HEK293 (cell line): ENCODE data around the gene GNS.

Source experiments
- CTCF ChIA-PET: fragments of 350-600 bp; formaldehyde crosslinking; extraction: SDS; loops from one replicate; lab custom pipeline; 2021; ENCODE audit warnings: antibody characterized with exemption; lab: Yijun Ruan, JAX
- POLR2A ChIA-PET: fragments of 300-600 bp; formaldehyde crosslinking; extraction: SDS; loops from one replicate; lab custom pipeline; 2020; ENCODE audit warnings: antibody characterized with exemption, inconsistent platforms; lab: Yijun Ruan, JAX
- H3K27ac ChIP-seq: fragments of 200-500 bp; sonication (Bioruptor generic); 2 replicates; pipeline ENCODE4 v1.5.1; 2014; ENCODE audit warnings: low read depth, low read length, control low read depth, inconsistent platforms; ENCODE audit errors: extremely low read depth
- H3K36me3 ChIP-seq, 2 experiments: fragments of 200-500 bp in 1 of 2; sonication (Bioruptor generic) in 1 of 2; 1 replicate in 1 of 2; 2 replicates in 1 of 2; pipeline ENCODE4 v1.5.1; 2014 to 2017; ENCODE audit warnings: inconsistent platforms in 2 of 2, low read length in 2 of 2; ENCODE audit not compliant: control insufficient read depth in 2 of 2, insufficient read depth in 1 of 2
- H3K4me1 ChIP-seq: fragments of 200-500 bp; sonication (Bioruptor generic); 2 replicates; pipeline ENCODE4 v1.5.1; 2014; ENCODE audit warnings: mild to moderate bottlenecking, low read length, inconsistent platforms; ENCODE audit not compliant: control insufficient read depth, insufficient read depth
- H3K4me3 ChIP-seq: 2 replicates; pipeline ENCODE4 v1.5.1; 2011; ENCODE audit warnings: low read depth, mild to moderate bottlenecking, control low read depth, low read length, moderate library complexity
- H3K9me3 ChIP-seq: fragments of 200-500 bp; sonication (Bioruptor generic); 2 replicates; pipeline ENCODE4 v1.5.1; 2014; ENCODE audit warnings: low read depth, low read length, inconsistent platforms; ENCODE audit not compliant: control insufficient read depth, insufficient read depth
- BCL11B ChIP-seq: fragments of 450-650 bp; formaldehyde crosslinking; IDR thresholded peaks from 2 replicates; pipeline ENCODE4 v1.5.1; 2016; ENCODE audit warnings: low read depth, missing biosample characterization, missing genetic modification characterization
- EGR2 ChIP-seq: fragments of 450-650 bp; formaldehyde crosslinking; IDR thresholded peaks from 2 replicates; pipeline ENCODE4 v1.5.1; 2016; ENCODE audit warnings: low read depth, missing biosample characterization, missing genetic modification characterization
- KLF16 ChIP-seq: fragments of 450-650 bp; formaldehyde crosslinking; IDR thresholded peaks from 2 replicates; pipeline ENCODE4 v1.5.1; 2017; ENCODE audit warnings: missing biosample characterization, missing genetic modification characterization
- KLF8 ChIP-seq: fragments of 450-650 bp; formaldehyde crosslinking; IDR thresholded peaks from 2 replicates; pipeline ENCODE4 v1.5.1; 2016; ENCODE audit warnings: missing biosample characterization, missing genetic modification characterization
- TCF7L2 ChIP-seq: IDR thresholded peaks from 2 replicates; pipeline ENCODE4 v1.6.1; 2011; ENCODE audit warnings: low read depth, mild to moderate bottlenecking, inconsistent platforms, low read length, moderate library complexity, borderline replicate concordance
- ZFP37 ChIP-seq: fragments of 450-650 bp; formaldehyde crosslinking; IDR thresholded peaks from 2 replicates; pipeline ENCODE4 v1.5.1; 2016; ENCODE audit warnings: missing biosample characterization, missing genetic modification characterization
- ZNF133 ChIP-seq: fragments of 450-650 bp; formaldehyde crosslinking; IDR thresholded peaks from 2 replicates; pipeline ENCODE4 v1.5.1; 2016; ENCODE audit warnings: missing biosample characterization, missing genetic modification characterization
- ZNF140 ChIP-seq: fragments of 450-650 bp; formaldehyde crosslinking; IDR thresholded peaks from 2 replicates; pipeline ENCODE4 v1.5.1; 2016; ENCODE audit warnings: missing biosample characterization, missing genetic modification characterization
- ZNF510 ChIP-seq: fragments of 450-650 bp; formaldehyde crosslinking; IDR thresholded peaks from 2 replicates; pipeline ENCODE4 v1.5.1; 2018; ENCODE audit warnings: mild to moderate bottlenecking, missing genetic modification characterization, missing biosample characterization; ENCODE audit not compliant: insufficient replicate concordance
- ZNF585B ChIP-seq: fragments of 450-650 bp; formaldehyde crosslinking; IDR thresholded peaks from 2 replicates; pipeline ENCODE4 v1.5.1; 2016; ENCODE audit warnings: missing biosample characterization, missing genetic modification characterization
- TF ChIP-seq, protein P1 (sequence below): fragments of 450-650 bp; formaldehyde crosslinking; IDR thresholded peaks from 2 replicates; pipeline ENCODE4 v1.5.1; 2016; ENCODE audit warnings: missing biosample characterization, missing genetic modification characterization
- TF ChIP-seq, protein P2 (sequence below): fragments of 450-650 bp; formaldehyde crosslinking; IDR thresholded peaks from 2 replicates; pipeline ENCODE4 v1.5.1; 2016; ENCODE audit warnings: missing biosample characterization, missing genetic modification characterization
- TF ChIP-seq, protein P3 (sequence below): fragments of 450-650 bp; formaldehyde crosslinking; conservative IDR thresholded peaks from 2 replicates; pipeline ENCODE4 v1.5.1; 2016; ENCODE audit warnings: low read depth, missing biosample characterization, missing genetic modification characterization

Gene GNS

DNA sequence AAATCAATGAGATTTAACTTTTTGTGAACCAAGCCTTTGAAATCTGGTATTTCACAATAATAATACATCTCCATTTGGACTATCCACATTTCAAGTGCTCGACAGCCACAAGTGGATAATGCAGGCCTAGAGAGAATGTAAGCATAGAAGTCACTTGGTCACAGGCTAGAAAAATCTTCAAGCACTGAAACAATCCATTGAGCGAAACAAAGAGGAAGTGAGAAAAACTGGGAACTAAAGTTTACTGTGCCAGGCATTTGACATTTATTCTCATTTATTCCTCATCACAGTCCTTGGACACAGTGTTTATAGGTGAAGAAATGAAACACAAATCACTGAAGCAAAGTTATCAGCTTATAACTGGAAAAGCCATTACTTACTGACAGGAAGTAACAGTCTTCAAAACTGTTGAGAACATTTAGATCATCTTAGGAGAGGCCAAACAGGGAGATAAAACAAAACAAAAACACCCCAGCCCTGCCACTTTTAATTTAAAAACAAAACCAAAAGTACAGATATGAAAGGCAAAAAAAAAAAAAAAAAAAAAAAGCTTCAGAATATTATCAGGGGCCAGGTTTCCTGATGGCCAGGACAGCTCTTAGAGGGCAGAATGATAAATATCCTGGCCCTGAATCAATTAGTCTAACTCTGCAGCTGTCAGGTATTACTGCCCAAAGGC is 29.2 kb downstream of the GNS start:
- H3K9me3 ChIP-seq: no peaks in the 10 kb centered on the region
- TF ChIP-seq, protein P1, sequence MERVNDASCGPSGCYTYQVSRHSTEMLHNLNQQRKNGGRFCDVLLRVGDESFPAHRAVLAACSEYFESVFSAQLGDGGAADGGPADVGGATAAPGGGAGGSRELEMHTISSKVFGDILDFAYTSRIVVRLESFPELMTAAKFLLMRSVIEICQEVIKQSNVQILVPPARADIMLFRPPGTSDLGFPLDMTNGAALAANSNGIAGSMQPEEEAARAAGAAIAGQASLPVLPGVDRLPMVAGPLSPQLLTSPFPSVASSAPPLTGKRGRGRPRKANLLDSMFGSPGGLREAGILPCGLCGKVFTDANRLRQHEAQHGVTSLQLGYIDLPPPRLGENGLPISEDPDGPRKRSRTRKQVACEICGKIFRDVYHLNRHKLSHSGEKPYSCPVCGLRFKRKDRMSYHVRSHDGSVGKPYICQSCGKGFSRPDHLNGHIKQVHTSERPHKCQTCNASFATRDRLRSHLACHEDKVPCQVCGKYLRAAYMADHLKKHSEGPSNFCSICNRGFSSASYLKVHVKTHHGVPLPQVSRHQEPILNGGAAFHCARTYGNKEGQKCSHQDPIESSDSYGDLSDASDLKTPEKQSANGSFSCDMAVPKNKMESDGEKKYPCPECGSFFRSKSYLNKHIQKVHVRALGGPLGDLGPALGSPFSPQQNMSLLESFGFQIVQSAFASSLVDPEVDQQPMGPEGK (tag by site-specific recombination): no peak
- TF ChIP-seq ZNF133 (tag by site-specific recombination): no peak
- peaks cover 4 to 23% of the 10 kb centered on the region in 2 experiments for H3K36me3 ChIP-seq
- ChIA-PET CTCF (interaction anchor here (0.8 kb wide), 1 partner anchor 71 kb away, joined by 4 read pairs; no protein-coding TSS in a partner anchor), POLR2A (interaction anchor here (0.6 kb wide), 1 partner anchor 1109 kb away, joined by 3 read pairs; no protein-coding TSS in a partner anchor)
- no peak overlapping the region for H3K4me3 ChIP-seq
- H3K27ac ChIP-seq: no peak overlapping the region
- H3K4me1 ChIP-seq: no peaks in the 10 kb centered on the region

DNA sequence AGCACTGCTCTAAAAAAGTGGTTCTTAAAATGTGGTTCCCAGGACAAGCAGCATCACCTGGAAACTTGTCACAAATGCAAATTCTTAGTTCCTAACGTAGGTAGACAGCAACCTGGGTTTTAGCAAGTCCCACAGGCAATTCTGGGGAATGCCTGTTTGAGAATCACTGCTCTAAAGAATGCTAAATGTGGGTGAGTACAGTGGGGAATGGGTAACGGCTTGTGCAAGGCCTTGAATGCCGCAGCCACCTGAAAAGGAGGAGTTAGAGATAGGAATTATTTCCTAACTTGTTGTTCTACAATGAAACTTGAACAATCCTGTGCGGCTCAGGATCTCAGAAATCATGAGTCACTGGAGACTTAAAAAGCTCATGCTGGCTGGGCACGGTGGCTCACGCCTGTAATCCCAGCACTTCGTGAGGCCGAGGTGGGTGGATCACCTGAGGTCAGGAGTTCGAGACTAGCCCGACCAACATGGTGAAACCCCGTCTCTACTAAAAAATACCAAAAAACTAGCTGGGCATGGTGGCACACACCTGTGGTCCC is 34.9 kb downstream of the GNS start:
- Histone ChIP-seq H3K4me1 (no peaks in the 10 kb centered on the region), H3K27ac (no peak overlapping the region), H3K36me3 (peaks cover under 1 to 51% of the 10 kb centered on the region in 2 experiments; a peak in 2 of 3 replicates), H3K9me3 (no peaks in the 10 kb centered on the region), H3K4me3 (no peak overlapping the region)
- ChIA-PET CTCF (interaction anchor here (1.8 kb wide), 1 partner anchor 175 kb away, joined by 3 read pairs; no protein-coding TSS in a partner anchor), POLR2A (no interaction called here)
- TF ChIP-seq, protein P2, sequence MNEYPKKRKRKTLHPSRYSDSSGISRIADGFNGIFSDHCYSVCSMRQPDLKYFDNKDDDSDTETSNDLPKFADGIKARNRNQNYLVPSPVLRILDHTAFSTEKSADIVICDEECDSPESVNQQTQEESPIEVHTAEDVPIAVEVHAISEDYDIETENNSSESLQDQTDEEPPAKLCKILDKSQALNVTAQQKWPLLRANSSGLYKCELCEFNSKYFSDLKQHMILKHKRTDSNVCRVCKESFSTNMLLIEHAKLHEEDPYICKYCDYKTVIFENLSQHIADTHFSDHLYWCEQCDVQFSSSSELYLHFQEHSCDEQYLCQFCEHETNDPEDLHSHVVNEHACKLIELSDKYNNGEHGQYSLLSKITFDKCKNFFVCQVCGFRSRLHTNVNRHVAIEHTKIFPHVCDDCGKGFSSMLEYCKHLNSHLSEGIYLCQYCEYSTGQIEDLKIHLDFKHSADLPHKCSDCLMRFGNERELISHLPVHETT (tag by site-specific recombination): no peak
- TF ChIP-seq EGR2 (tag by site-specific recombination) (no peak), TCF7L2 (no peak), ZFP37 (tag by site-specific recombination) (no peak), BCL11B (tag by site-specific recombination) (no peak), ZNF140 (tag by site-specific recombination) (no peak), KLF8 (tag by site-specific recombination) (no peak), ZNF510 (tag by site-specific recombination) (no peak), KLF16 (tag by site-specific recombination) (no peak)
- TF ChIP-seq, protein P3, sequence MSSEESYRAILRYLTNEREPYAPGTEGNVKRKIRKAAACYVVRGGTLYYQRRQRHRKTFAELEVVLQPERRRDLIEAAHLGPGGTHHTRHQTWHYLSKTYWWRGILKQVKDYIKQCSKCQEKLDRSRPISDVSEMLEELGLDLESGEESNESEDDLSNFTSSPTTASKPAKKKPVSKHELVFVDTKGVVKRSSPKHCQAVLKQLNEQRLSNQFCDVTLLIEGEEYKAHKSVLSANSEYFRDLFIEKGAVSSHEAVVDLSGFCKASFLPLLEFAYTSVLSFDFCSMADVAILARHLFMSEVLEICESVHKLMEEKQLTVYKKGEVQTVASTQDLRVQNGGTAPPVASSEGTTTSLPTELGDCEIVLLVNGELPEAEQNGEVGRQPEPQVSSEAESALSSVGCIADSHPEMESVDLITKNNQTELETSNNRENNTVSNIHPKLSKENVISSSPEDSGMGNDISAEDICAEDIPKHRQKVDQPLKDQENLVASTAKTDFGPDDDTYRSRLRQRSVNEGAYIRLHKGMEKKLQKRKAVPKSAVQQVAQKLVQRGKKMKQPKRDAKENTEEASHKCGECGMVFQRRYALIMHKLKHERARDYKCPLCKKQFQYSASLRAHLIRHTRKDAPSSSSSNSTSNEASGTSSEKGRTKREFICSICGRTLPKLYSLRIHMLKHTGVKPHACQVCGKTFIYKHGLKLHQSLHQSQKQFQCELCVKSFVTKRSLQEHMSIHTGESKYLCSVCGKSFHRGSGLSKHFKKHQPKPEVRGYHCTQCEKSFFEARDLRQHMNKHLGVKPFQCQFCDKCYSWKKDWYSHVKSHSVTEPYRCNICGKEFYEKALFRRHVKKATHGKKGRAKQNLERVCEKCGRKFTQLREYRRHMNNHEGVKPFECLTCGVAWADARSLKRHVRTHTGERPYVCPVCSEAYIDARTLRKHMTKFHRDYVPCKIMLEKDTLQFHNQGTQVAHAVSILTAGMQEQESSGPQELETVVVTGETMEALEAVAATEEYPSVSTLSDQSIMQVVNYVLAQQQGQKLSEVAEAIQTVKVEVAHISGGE (tag by site-specific recombination): no peak

DNA sequence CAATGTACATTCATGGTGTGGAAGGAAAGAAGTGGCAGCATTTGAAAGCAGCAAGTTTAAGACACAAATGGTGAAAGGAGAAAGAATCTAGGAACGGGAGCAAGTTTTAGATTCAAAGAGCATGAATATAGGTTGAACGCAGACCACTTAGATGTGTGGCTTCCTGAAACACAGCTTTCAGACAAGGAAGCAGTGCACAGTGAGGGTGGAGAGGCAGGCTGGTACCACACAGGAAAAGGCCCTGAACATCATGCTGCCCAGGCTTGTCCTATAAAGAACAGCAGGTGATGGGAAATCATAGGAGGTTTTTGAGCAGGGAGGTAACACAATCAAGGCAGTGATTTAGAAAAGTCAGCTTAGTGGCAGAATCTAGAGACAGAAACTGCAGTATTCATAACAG is 35.6 kb downstream of the GNS start:
- ChIA-PET POLR2A (interaction anchor here (0.6 kb wide), 1 partner anchor 55 kb away, joined by 3 read pairs; no protein-coding TSS in a partner anchor), CTCF (interaction anchor here (0.6 to 1.8 kb wide), 2 partner anchors 34 to 174 kb away, joined by 3 read pairs; no protein-coding TSS in a partner anchor)
- TF ChIP-seq ZNF585B: no peak

More for the DNA sequence above, 35.6 kb downstream of the GNS start:
- Histone ChIP-seq H3K4me3 (no peak overlapping the region), H3K9me3 (no peaks in the 10 kb centered on the region), H3K4me1 (no peaks in the 10 kb centered on the region), H3K36me3 (peaks cover 0 to 55% of the 10 kb centered on the region in 2 experiments; a peak in 1 of 3 replicates), H3K27ac (no peak overlapping the region)
